ENCODE data around the gene ZFP92.
"Not testable (repeated sequence)": the region's sequence is repeated elsewhere in the genome, so short reads cannot be mapped to it uniquely, and the experiment has no call there.

The ZFP92 gene

GRCh38 chrX:153411255-153411987 is at the start of gene ZFP92:
Gene ZFP92 (plus strand): TSS chrX:153411472. CDS start chrX:153418323, 6,851 bp downstream.
- peak; percentile 15 to 48 for DNase-seq

GRCh38 chrX:153361781-153362397 is 49.4 kb upstream of the ZFP92 start:
- no peak for DNase-seq

GRCh38 chrX:153365670-153366069 is 45.6 kb upstream of the ZFP92 start:
- DNase-seq, result no peak

- DNase-seq, result no peak
Observed at GRCh38 chrX:153366119-153366518, 45.2 kb upstream of the ZFP92 start.

- DNase-seq, result no peak
Observed at GRCh38 chrX:153366878-153367538, 44.3 kb upstream of the ZFP92 start.

- DNase-seq, result no peak
Observed at GRCh38 chrX:153370293-153371055, 40.8 kb upstream of the ZFP92 start.

- DNase-seq, result no peak
Observed at GRCh38 chrX:153371256-153371655, 40.0 kb upstream of the ZFP92 start.

GRCh38 chrX:153372949-153373348 is 38.3 kb upstream of the ZFP92 start:
- DNase-seq, result no peak

GRCh38 chrX:153374426-153374825 is 36.8 kb upstream of the ZFP92 start:
- DNase-seq, result no peak

- DNase-seq, result no peak
Observed at GRCh38 chrX:153375571-153375970, 35.7 kb upstream of the ZFP92 start.

- no peak for DNase-seq
Observed at GRCh38 chrX:153377727-153378126, 33.5 kb upstream of the ZFP92 start.

GRCh38 chrX:153378607-153379006 is 32.7 kb upstream of the ZFP92 start:
- DNase-seq, result no peak

GRCh38 chrX:153379508-153379907 is 31.8 kb upstream of the ZFP92 start:
- no peak for DNase-seq

GRCh38 chrX:153379971-153380581 is 31.2 kb upstream of the ZFP92 start:
- DNase-seq, result no peak

- DNase-seq, result no peak
Observed at GRCh38 chrX:153380691-153381090, 30.6 kb upstream of the ZFP92 start.

GRCh38 chrX:153381684-153382532 is 29.4 kb upstream of the ZFP92 start:
- peak in 1 of 2 experiments; percentile 4 for DNase-seq

GRCh38 chrX:153382563-153383482 is 28.4 kb upstream of the ZFP92 start:
- no peak for DNase-seq

GRCh38 chrX:153384390-153384789 is 26.9 kb upstream of the ZFP92 start:
- no peak for DNase-seq

- not testable (repeated sequence) for DNase-seq
Observed at GRCh38 chrX:153384973-153385372, 26.3 kb upstream of the ZFP92 start.

GRCh38 chrX:153386097-153386496 is 25.2 kb upstream of the ZFP92 start:
- no peak for DNase-seq

- no peak for DNase-seq
Observed at GRCh38 chrX:153387345-153387744, 23.9 kb upstream of the ZFP92 start.

All from stimulated activated CD4-positive, alpha-beta T cell treated with anti-CD3 and anti-CD28 coated beads, Interleukin-4, amount 100 ng/mL, for 4 hours (primary cell).